ENCODE data around the gene REEP1. TPM values are rescaled to one million over a fixed set of nuclear protein-coding genes. Genes with fewer than 3 reads are reported as not detected.
A peak's percentile ranks its signal among the peaks of the same experiment; 100 is the strongest.

The REEP1 gene
- total and polyA plus RNA-seq, 4 experiments from 2014 or later: 0.15 TPM; not detected in 3

DNA sequence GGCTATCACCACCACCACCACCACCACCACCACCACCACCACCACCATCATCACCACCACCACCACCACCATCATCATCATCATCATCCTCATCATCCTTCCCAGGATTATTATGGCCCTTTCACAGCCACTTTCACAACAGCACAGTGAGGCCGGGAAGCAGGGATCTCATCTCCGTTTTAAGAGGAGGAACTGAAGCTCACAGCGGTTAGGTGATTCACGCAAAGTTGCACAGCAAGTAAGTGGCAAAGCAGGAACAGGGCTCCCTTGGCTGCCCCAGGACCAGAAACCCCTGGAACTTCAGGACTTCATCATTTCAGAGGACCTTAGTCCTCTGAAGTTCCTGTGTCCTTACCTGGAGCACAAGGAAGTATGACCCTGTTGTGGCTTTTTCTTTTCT lies 111.4 kb downstream of the REEP1 start:
- no peak overlapping the region for H3K27ac ChIP-seq (ENCODE audit: low read depth, low read length)
- H3K27ac Mint-ChIP-seq: peak overlapping the region in 1 of 7 donors; percentile 83
- no peaks in the 10 kb centered on the region for H3K9me3 Mint-ChIP-seq
- CTCF ChIA-PET (ENCODE audit: partially characterized antibody): interaction anchor here (0.8 kb wide), 1 partner anchor 145 kb away, joined by 3 read pairs; no protein-coding TSS in a partner anchor
- H3K4me1 ChIP-seq (ENCODE audit: insufficient read depth, low read length): peaks cover 4% of the 10 kb centered on the region
- no peaks in the 10 kb centered on the region for H3K36me3 ChIP-seq (ENCODE audit: insufficient read depth, low read length)
- no peak overlapping the region for H3K4me3 Mint-ChIP-seq
- no peak for DNase-seq
- POLR2A ChIA-PET (ENCODE audit: partially characterized antibody): interaction anchor here (0.7 to 3.2 kb wide), 3 partner anchors 27 to 215 kb away, joined by 3 to 13 read pairs (median 3); partner anchors contain the start of genes KDM3A and MRPL35
- H3K4me1 Mint-ChIP-seq: peaks cover 2 to 16% (median 6%) of the 10 kb centered on the region in 4 donors
- intact Hi-C loops (cut with micrococcal nuclease): loop anchor here (10.0 kb wide), 1 partner anchor 219 kb away; the partner anchor contains the start of gene KDM3A
- no peaks in the 10 kb centered on the region for H3K36me3 Mint-ChIP-seq
- H3K27me3 Mint-ChIP-seq: no peaks in the 10 kb centered on the region
- H3K27me3 ChIP-seq (ENCODE audit: insufficient read depth, low read length): no peaks in the 10 kb centered on the region
- no peaks in the 10 kb centered on the region for H3K9me3 ChIP-seq (ENCODE audit: control insufficient read depth in 1 of 2, low read length in 2 of 2)
- H3K4me3 ChIP-seq (ENCODE audit: low read length in 2 of 2): no peak overlapping the region

GRCh38 chr2:86225581-86225980 lies 111.8 kb downstream of the REEP1 start:
- Histone ChIP-seq H3K4me1 (ENCODE audit: insufficient read depth, low read length) (peaks cover 4% of the 10 kb centered on the region), H3K27me3 (ENCODE audit: insufficient read depth, low read length) (no peaks in the 10 kb centered on the region), H3K27ac (ENCODE audit: low read depth, low read length) (no peak overlapping the region), H3K9me3 (ENCODE audit: control insufficient read depth in 1 of 2, low read length in 2 of 2) (no peaks in the 10 kb centered on the region), H3K4me3 (ENCODE audit: low read length in 2 of 2) (no peak overlapping the region), H3K36me3 (ENCODE audit: insufficient read depth, low read length) (no peaks in the 10 kb centered on the region)
- Mint-ChIP-seq H3K27me3 (no peaks in the 10 kb centered on the region), H3K9me3 (no peaks in the 10 kb centered on the region), H3K4me1 (peaks cover 2 to 19% (median 6%) of the 10 kb centered on the region in 4 donors), H3K4me3 (peak overlapping the region in 4 of 8 donors; percentile 13 to 51 (median 26)), H3K27ac (peak overlapping the region in 6 of 7 donors; percentile 2 to 83 (median 50)), H3K36me3 (no peaks in the 10 kb centered on the region)
- ChIA-PET CTCF (ENCODE audit: partially characterized antibody) (interaction anchor here (0.8 to 1.0 kb wide), 3 partner anchors 27 to 146 kb away, joined by 3 read pairs; no protein-coding TSS in a partner anchor), POLR2A (ENCODE audit: partially characterized antibody) (interaction anchor here (0.7 to 3.2 kb wide), 4 partner anchors 26 to 216 kb away, joined by 3 to 13 read pairs (median 3); partner anchors contain the start of genes KDM3A and MRPL35)
- intact Hi-C loops (cut with micrococcal nuclease): loop anchor here (10.0 kb wide), 1 partner anchor 219 kb away; the partner anchor contains the start of gene KDM3A
- peak in 4 of 5 donors; percentile 3 to 41 (median 26) for DNase-seq

GRCh38 chr2:86224645-86225355 lies 112.6 kb downstream of the REEP1 start:
- Mint-ChIP-seq H3K4me3 (no peak overlapping the region), H3K9me3 (no peaks in the 10 kb centered on the region), H3K27me3 (no peaks in the 10 kb centered on the region), H3K36me3 (no peaks in the 10 kb centered on the region), H3K27ac (peak overlapping the region in 3 of 7 donors; percentile 7 to 29 (median 11)), H3K4me1 (peaks cover 2 to 19% (median 6%) of the 10 kb centered on the region in 4 donors)
- intact Hi-C loops (cut with micrococcal nuclease): loop anchor here (10.0 kb wide), 1 partner anchor 220 kb away; the partner anchor contains the start of gene KDM3A
- no peaks in the 10 kb centered on the region for H3K9me3 ChIP-seq (ENCODE audit: control insufficient read depth in 1 of 2, low read length in 2 of 2)
- no peaks in the 10 kb centered on the region for H3K36me3 ChIP-seq (ENCODE audit: insufficient read depth, low read length)
- no peak overlapping the region for H3K27ac ChIP-seq (ENCODE audit: low read depth, low read length)
- POLR2A ChIA-PET (ENCODE audit: partially characterized antibody): interaction anchor here (0.8 to 3.2 kb wide), 3 partner anchors 25 to 217 kb away, joined by 3 to 13 read pairs (median 3); partner anchors contain the start of genes KDM3A and MRPL35
- DNase-seq: no peak
- CTCF ChIA-PET (ENCODE audit: partially characterized antibody): interaction anchor here (0.8 to 1.0 kb wide), 2 partner anchors 26 to 143 kb away, joined by 3 read pairs; no protein-coding TSS in a partner anchor
- H3K4me1 ChIP-seq (ENCODE audit: insufficient read depth, low read length): peaks cover 4% of the 10 kb centered on the region
- no peak overlapping the region for H3K4me3 ChIP-seq (ENCODE audit: low read length in 2 of 2)
- no peaks in the 10 kb centered on the region for H3K27me3 ChIP-seq (ENCODE audit: insufficient read depth, low read length)

DNA sequence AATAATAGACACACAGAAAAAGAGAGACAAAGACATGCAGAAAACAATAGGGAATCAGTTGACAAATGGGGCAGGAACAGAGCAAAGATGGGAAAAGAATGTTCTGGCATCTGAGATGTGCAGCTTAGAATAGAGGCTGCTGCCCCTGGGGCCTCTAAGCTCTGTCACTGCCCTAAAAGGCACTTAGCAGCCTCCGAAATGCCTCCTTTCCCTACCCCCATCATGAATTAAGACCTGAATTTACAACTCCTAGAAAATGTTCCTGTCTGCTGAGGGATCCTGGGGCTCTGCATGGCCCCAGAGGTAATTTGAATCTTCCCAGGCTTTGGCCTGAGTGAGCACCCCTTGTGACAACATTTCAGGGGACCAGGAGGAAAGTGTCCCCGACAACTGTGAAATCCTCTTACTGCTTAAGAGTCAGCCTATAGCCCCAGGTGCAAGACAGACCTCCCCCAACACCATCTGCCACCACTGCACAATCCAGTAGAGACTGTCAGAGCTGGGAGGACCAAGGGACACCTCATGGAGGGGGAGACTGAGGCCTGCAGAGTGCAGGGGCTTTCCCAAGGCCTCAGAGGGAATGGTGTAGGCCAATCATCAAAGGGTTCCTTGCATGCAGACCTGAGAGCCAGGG lies 113.4 kb downstream of the REEP1 start:
- H3K27ac Mint-ChIP-seq: peak overlapping the region in 2 of 7 donors; percentile 13 to 55
- POLR2A ChIA-PET (ENCODE audit: partially characterized antibody): interaction anchor here (3.2 kb wide), 1 partner anchor 217 kb away, joined by 13 read pairs; the partner anchor contains the start of gene KDM3A

GRCh38 chr2:86223140-86223926 lies 114.1 kb downstream of the REEP1 start:
- Histone ChIP-seq H3K27ac (ENCODE audit: low read depth, low read length) (no peak overlapping the region), H3K36me3 (ENCODE audit: insufficient read depth, low read length) (no peaks in the 10 kb centered on the region), H3K27me3 (ENCODE audit: insufficient read depth, low read length) (no peaks in the 10 kb centered on the region), H3K9me3 (ENCODE audit: control insufficient read depth in 1 of 2, low read length in 2 of 2) (no peaks in the 10 kb centered on the region), H3K4me1 (ENCODE audit: insufficient read depth, low read length) (peaks cover 4% of the 10 kb centered on the region), H3K4me3 (ENCODE audit: low read length in 2 of 2) (no peak overlapping the region)
- Mint-ChIP-seq H3K9me3 (no peaks in the 10 kb centered on the region), H3K4me3 (no peak overlapping the region), H3K36me3 (no peaks in the 10 kb centered on the region), H3K27ac (peak overlapping the region in 1 of 7 donors; percentile 13), H3K4me1 (peaks cover 2 to 19% (median 6%) of the 10 kb centered on the region in 4 donors), H3K27me3 (no peaks in the 10 kb centered on the region)
- intact Hi-C loops (cut with micrococcal nuclease): loop anchor here (10.0 kb wide), 1 partner anchor 221 kb away; the partner anchor contains the start of gene KDM3A
- POLR2A ChIA-PET (ENCODE audit: partially characterized antibody): interaction anchor here (3.2 kb wide), 1 partner anchor 218 kb away, joined by 13 read pairs; the partner anchor contains the start of gene KDM3A
- CTCF ChIA-PET (ENCODE audit: partially characterized antibody): interaction anchor here (0.7 kb wide), 1 partner anchor 84 kb away, joined by 3 read pairs; no protein-coding TSS in a partner anchor
- DNase-seq: no peak

More for the DNA sequence above, 113.4 kb downstream of the REEP1 start:
- no peak overlapping the region for H3K27ac ChIP-seq (ENCODE audit: low read depth, low read length)
- CTCF ChIA-PET (ENCODE audit: partially characterized antibody): no interaction called here
- peaks cover 2 to 19% (median 6%) of the 10 kb centered on the region in 4 donors for H3K4me1 Mint-ChIP-seq
- intact Hi-C loops (cut with micrococcal nuclease): loop anchor here (10.0 kb wide), 1 partner anchor 221 kb away; the partner anchor contains the start of gene KDM3A
- H3K9me3 Mint-ChIP-seq: no peaks in the 10 kb centered on the region
- peaks cover 4% of the 10 kb centered on the region for H3K4me1 ChIP-seq (ENCODE audit: insufficient read depth, low read length)
- H3K27me3 ChIP-seq (ENCODE audit: insufficient read depth, low read length): no peaks in the 10 kb centered on the region
- no peak overlapping the region for H3K4me3 ChIP-seq (ENCODE audit: low read length in 2 of 2)
- no peak overlapping the region for H3K4me3 Mint-ChIP-seq
- no peaks in the 10 kb centered on the region for H3K36me3 Mint-ChIP-seq
- no peak for DNase-seq
- no peaks in the 10 kb centered on the region for H3K36me3 ChIP-seq (ENCODE audit: insufficient read depth, low read length)
- no peaks in the 10 kb centered on the region for H3K27me3 Mint-ChIP-seq
- H3K9me3 ChIP-seq (ENCODE audit: control insufficient read depth in 1 of 2, low read length in 2 of 2): no peaks in the 10 kb centered on the region

GRCh38 chr2:86221066-86221684 lies 116.3 kb downstream of the REEP1 start:
- Mint-ChIP-seq H3K27ac (peak overlapping the region in 2 of 7 donors; percentile 8 to 67), H3K36me3 (no peaks in the 10 kb centered on the region), H3K4me1 (peaks cover 0 to 19% (median 8%) of the 10 kb centered on the region in 4 donors), H3K9me3 (no peaks in the 10 kb centered on the region), H3K4me3 (no peak overlapping the region), H3K27me3 (no peaks in the 10 kb centered on the region)
- Histone ChIP-seq H3K4me1 (ENCODE audit: insufficient read depth, low read length) (peaks cover 4% of the 10 kb centered on the region), H3K36me3 (ENCODE audit: insufficient read depth, low read length) (no peaks in the 10 kb centered on the region), H3K9me3 (ENCODE audit: control insufficient read depth in 1 of 2, low read length in 2 of 2) (no peaks in the 10 kb centered on the region), H3K27me3 (ENCODE audit: insufficient read depth, low read length) (no peaks in the 10 kb centered on the region), H3K4me3 (ENCODE audit: low read length in 2 of 2) (no peak overlapping the region), H3K27ac (ENCODE audit: low read depth, low read length) (no peak overlapping the region)
- POLR2A ChIA-PET (ENCODE audit: partially characterized antibody): interaction anchor here (1.1 to 2.2 kb wide), 4 partner anchors 22 to 222 kb away, joined by 3 to 11 read pairs (median 5); partner anchors contain the start of genes IMMT, KDM3A and MRPL35
- intact Hi-C loops (cut with micrococcal nuclease): loop anchor here (2.0 to 10.0 kb wide), 3 partner anchors 148 to 248 kb away; partner anchors contain the start of gene KDM3A
- CTCF ChIA-PET (ENCODE audit: partially characterized antibody): interaction anchor here (0.6 to 2.8 kb wide), 24 partner anchors 10 to 502 kb away, joined by 3 to 29 read pairs (median 4); partner anchors contain the start of genes KDM3A and MRPL35
- DNase-seq: peak in 4 of 5 donors; percentile 32 to 52 (median 41)

Data from CD4-positive, alpha-beta memory T cell (primary cell).